VCaP (cell line): ENCODE measurements around the gene FOXJ1.
"Not testable (repeated sequence)": the region's sequence is repeated elsewhere in the genome, so short reads cannot be mapped to it uniquely, and the experiment has no call there.

Source experiments
- H3K27ac ChIP-seq: fragments of 450-650 bp; 2 replicates; pipeline ENCODE4 v1.5.1; 2017
- CTCF ChIP-seq: fragments of 450-650 bp; conservative IDR thresholded peaks from 2 replicates; pipeline ENCODE4 v1.5.1; 2017; ENCODE audit warnings: mild to moderate bottlenecking, moderate library complexity

The FOXJ1 gene

GRCh38 chr17:76141212-76142038, at the start of gene FOXJ1:
Gene FOXJ1, minus strand, starts transcription at chr17:76141245. Its CDS starts 850 bp downstream, at chr17:76140395.
- H3K27ac ChIP-seq = peak within 1 kb of the TSS; percentile 45; the same call in 1 of the 2 replicates
- no peak for TF ChIP-seq CTCF

- no peak for TF ChIP-seq CTCF
- H3K27ac ChIP-seq = no peak overlapping the region
These were observed 48.7 kb upstream of the FOXJ1 start for GRCh38 chr17:76189741-76190140.

GRCh38 chr17:76189247-76189646, 48.2 kb upstream of the FOXJ1 start:
- TF ChIP-seq CTCF = no peak
- H3K27ac ChIP-seq = no peak overlapping the region

- no peak overlapping the region for H3K27ac ChIP-seq
- TF ChIP-seq CTCF = no peak
These were observed 47.4 kb upstream of the FOXJ1 start for GRCh38 chr17:76188213-76189016.

- not testable (repeated sequence) for H3K27ac ChIP-seq
These were observed 45.7 kb upstream of the FOXJ1 start for GRCh38 chr17:76186774-76187173.

- TF ChIP-seq CTCF = no peak
These were observed 43.2 kb upstream of the FOXJ1 start for GRCh38 chr17:76184290-76184689.

GRCh38 chr17:76182016-76182764, 41.1 kb upstream of the FOXJ1 start:
- peak overlapping the region; percentile 54; the same call in 1 of the 2 replicates for H3K27ac ChIP-seq
- peak; percentile 94 for TF ChIP-seq CTCF

More at GRCh38 chr17:76184290-76184689, 43.2 kb upstream of the FOXJ1 start:
- no peak overlapping the region for H3K27ac ChIP-seq
